HAP-1 (cell line): ENCODE measurements around the gene ADAMTS6.
"Not testable (repeated sequence)": the region's sequence is repeated elsewhere in the genome, so short reads cannot be mapped to it uniquely, and the experiment has no call there.

Experiments
- DNase-seq, 2 experiments: peaks; one replicate each; pipeline ENCODE4 v3.0.0-alpha.2; 2016 to 2020; ENCODE audit warnings: low spot score in 2 of 2
- H3K27me3 ChIP-seq: fragments of 250-450 bp; sonication (Bioruptor Pico); 2 replicates; pipeline ENCODE4 v1.5.1; 2020; ENCODE audit warnings: low read depth, mild to moderate bottlenecking, moderate library complexity
- H3K36me3 ChIP-seq: fragments of 250-450 bp; sonication (Bioruptor Pico); replicated peaks from 2 replicates; pipeline ENCODE4 v1.5.1; 2020; ENCODE audit warnings: mild to moderate bottlenecking
- H3K4me1 ChIP-seq: fragments of 250-450 bp; sonication (Bioruptor Pico); 2 replicates; pipeline ENCODE4 v1.5.1; 2020; ENCODE audit warnings: mild to moderate bottlenecking
- H3K4me3 ChIP-seq: fragments of 250-450 bp; sonication (Bioruptor Pico); 2 replicates; pipeline ENCODE4 v1.5.1; 2020; ENCODE audit warnings: mild to moderate bottlenecking, moderate library complexity
- H3K9me3 ChIP-seq: fragments of 250-450 bp; sonication (Bioruptor Pico); 2 replicates; pipeline ENCODE4 v1.5.1; 2020; ENCODE audit warnings: mild to moderate bottlenecking, moderate library complexity
- in situ Hi-C: fragments of 300-500 bp; cut with MboI; formaldehyde crosslinking; loops from 3 replicates; pipeline ENCODE4 v1.14.3; 2020; ENCODE audit warnings: low sequenced_read_pairs, inconsistent platforms, mixed read lengths

Gene ADAMTS6

DNA sequence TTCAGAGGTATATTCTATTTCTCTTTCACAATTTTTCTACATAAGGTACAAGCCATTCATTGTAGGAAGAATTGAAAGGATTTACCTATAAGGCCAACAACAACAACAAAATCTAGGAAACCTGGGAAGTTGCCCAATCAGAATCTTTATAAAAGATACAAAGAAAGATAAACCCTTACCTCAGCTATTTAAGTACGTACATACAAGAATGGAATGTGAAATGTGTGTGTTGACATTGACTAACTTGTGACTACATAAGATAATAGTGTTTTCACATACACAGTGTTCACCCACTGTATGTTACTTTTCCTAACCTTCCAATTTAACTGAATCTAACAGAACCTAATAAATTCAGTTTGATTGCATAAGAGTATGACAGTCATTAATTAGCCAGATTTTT lies 154.1 kb downstream of the ADAMTS6 start:
- Histone ChIP-seq H3K4me1 (no peaks in the 10 kb centered on the region), H3K4me3 (no peak overlapping the region), H3K27me3 (no peaks in the 10 kb centered on the region), H3K36me3 (no peaks in the 10 kb centered on the region), H3K9me3 (no peaks in the 10 kb centered on the region)
- DNase-seq = no peak
- in situ Hi-C loops = no loop called here

- no peaks in the 10 kb centered on the region for H3K36me3 ChIP-seq
- H3K4me1 ChIP-seq = no peaks in the 10 kb centered on the region
- in situ Hi-C loops = no loop called here
- H3K4me3 ChIP-seq = no peak overlapping the region
- DNase-seq = no peak
- no peaks in the 10 kb centered on the region for H3K9me3 ChIP-seq
- no peaks in the 10 kb centered on the region for H3K27me3 ChIP-seq
These were observed 154.8 kb downstream of the ADAMTS6 start for GRCh38 chr5:65326922-65327321.

GRCh38 chr5:65324226-65324625 lies 157.5 kb downstream of the ADAMTS6 start:
- no peaks in the 10 kb centered on the region for H3K4me1 ChIP-seq
- H3K9me3 ChIP-seq = no peaks in the 10 kb centered on the region
- in situ Hi-C loops = no loop called here
- H3K4me3 ChIP-seq = no peak overlapping the region
- DNase-seq = no peak
- H3K27me3 ChIP-seq = no peaks in the 10 kb centered on the region
- no peaks in the 10 kb centered on the region for H3K36me3 ChIP-seq

- DNase-seq, H3K27me3 ChIP-seq, H3K4me3 ChIP-seq, in situ Hi-C loops, H3K9me3 ChIP-seq, H3K4me1 ChIP-seq, H3K36me3 ChIP-seq: not testable (repeated sequence)
These were observed 161.0 kb downstream of the ADAMTS6 start for GRCh38 chr5:65320704-65321103.

DNA sequence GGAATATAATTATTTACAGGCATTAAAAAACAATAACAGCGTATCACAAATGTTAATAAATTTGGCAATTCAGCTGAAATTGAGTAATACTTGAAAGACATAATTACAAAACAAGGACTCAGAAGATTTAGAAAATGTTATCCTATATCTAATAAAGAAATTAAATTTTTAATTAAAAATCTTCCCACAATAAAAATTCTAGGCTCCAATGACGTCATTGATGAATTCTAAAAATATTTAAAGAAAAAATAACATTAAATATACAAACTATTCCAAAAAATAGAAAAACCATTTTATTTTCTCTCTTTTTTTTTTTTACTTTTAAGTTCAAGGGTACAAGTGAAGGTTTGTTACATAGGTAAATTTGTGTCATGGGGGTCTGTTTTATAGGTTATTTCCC lies 161.5 kb downstream of the ADAMTS6 start:
- no peak for DNase-seq
- Histone ChIP-seq H3K36me3 (no peaks in the 10 kb centered on the region), H3K27me3 (no peaks in the 10 kb centered on the region), H3K9me3 (no peaks in the 10 kb centered on the region), H3K4me1 (no peaks in the 10 kb centered on the region), H3K4me3 (no peak overlapping the region)
- in situ Hi-C loops = no loop called here

- no peak for DNase-seq
- H3K4me1 ChIP-seq = no peaks in the 10 kb centered on the region
- no peaks in the 10 kb centered on the region for H3K9me3 ChIP-seq
- H3K36me3 ChIP-seq = no peaks in the 10 kb centered on the region
- H3K27me3 ChIP-seq = no peaks in the 10 kb centered on the region
- in situ Hi-C loops = no loop called here
- no peak overlapping the region for H3K4me3 ChIP-seq
These were observed 173.8 kb downstream of the ADAMTS6 start for GRCh38 chr5:65307931-65308330.

- no peak for DNase-seq
- Histone ChIP-seq H3K4me3 (no peak overlapping the region), H3K36me3 (no peaks in the 10 kb centered on the region), H3K4me1 (no peaks in the 10 kb centered on the region), H3K9me3 (no peaks in the 10 kb centered on the region), H3K27me3 (no peaks in the 10 kb centered on the region)
- in situ Hi-C loops = no loop called here
These were observed 174.6 kb downstream of the ADAMTS6 start for GRCh38 chr5:65307088-65307487.

- no peak for DNase-seq
These were observed 175.8 kb downstream of the ADAMTS6 start for GRCh38 chr5:65305913-65306312.

GRCh38 chr5:65299861-65300260 lies 181.9 kb downstream of the ADAMTS6 start:
- no peaks in the 10 kb centered on the region for H3K27me3 ChIP-seq
- H3K4me1 ChIP-seq = no peaks in the 10 kb centered on the region
- in situ Hi-C loops = no loop called here
- no peaks in the 10 kb centered on the region for H3K9me3 ChIP-seq
- H3K36me3 ChIP-seq = no peaks in the 10 kb centered on the region
- H3K4me3 ChIP-seq = no peak overlapping the region
- DNase-seq = no peak

More at GRCh38 chr5:65305913-65306312, 175.8 kb downstream of the ADAMTS6 start:
- in situ Hi-C loops = no loop called here
- Histone ChIP-seq H3K4me1 (no peaks in the 10 kb centered on the region), H3K36me3 (no peaks in the 10 kb centered on the region), H3K4me3 (no peak overlapping the region), H3K27me3 (no peaks in the 10 kb centered on the region), H3K9me3 (no peaks in the 10 kb centered on the region)

DNA sequence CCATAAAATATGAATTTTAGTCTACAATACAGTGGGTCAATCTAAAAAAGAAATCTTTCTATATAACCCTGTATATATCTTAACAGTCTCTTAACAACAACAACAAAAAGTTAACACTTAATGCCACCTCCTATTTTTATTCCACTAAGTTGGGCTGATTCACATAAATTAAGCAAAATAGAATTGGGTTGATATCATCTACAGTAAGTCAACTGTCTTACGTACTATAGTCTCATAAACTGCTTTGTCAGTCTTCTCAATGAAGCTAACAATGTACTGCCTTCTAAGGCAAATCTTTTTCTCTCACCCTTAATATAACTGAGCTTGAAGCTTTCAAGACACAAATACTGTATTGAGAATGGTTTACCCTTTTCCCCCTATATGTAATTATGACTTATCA lies 185.7 kb downstream of the ADAMTS6 start:
- Histone ChIP-seq H3K9me3 (no peaks in the 10 kb centered on the region), H3K4me3 (no peak overlapping the region), H3K27me3 (no peaks in the 10 kb centered on the region), H3K36me3 (no peaks in the 10 kb centered on the region), H3K4me1 (no peaks in the 10 kb centered on the region)
- no peak for DNase-seq
- in situ Hi-C loops = no loop called here

GRCh38 chr5:65292196-65292595 lies 189.5 kb downstream of the ADAMTS6 start:
- Histone ChIP-seq H3K4me3 (no peak overlapping the region), H3K9me3 (no peaks in the 10 kb centered on the region), H3K36me3 (no peaks in the 10 kb centered on the region), H3K27me3 (no peaks in the 10 kb centered on the region), H3K4me1 (no peaks in the 10 kb centered on the region)
- in situ Hi-C loops = no loop called here
- DNase-seq = no peak

GRCh38 chr5:65290677-65291076 lies 191.0 kb downstream of the ADAMTS6 start:
- Histone ChIP-seq H3K27me3 (no peaks in the 10 kb centered on the region), H3K4me3 (no peak overlapping the region), H3K9me3 (no peaks in the 10 kb centered on the region), H3K4me1 (no peaks in the 10 kb centered on the region), H3K36me3 (no peaks in the 10 kb centered on the region)
- in situ Hi-C loops = no loop called here
- no peak for DNase-seq

DNA sequence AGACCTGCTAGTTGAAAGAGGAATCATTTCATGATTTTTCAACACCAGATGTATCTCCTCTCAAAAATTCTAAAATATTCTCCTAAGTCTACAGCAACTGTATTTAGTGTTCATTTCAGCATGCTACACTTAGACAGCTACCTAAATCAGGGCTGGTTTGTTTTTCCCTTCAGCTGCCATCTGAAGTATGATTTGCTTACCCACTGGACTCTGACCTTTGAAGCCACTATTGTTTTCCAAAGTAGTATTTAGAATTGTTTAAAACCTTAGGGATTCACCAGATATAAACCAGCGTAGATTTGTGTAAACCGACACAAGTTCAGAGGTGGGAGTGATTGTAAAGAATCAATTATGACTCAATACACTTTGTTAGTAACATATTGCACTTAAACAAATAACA lies 193.1 kb downstream of the ADAMTS6 start:
- H3K4me1 ChIP-seq = no peaks in the 10 kb centered on the region
- in situ Hi-C loops = no loop called here
- no peaks in the 10 kb centered on the region for H3K9me3 ChIP-seq
- no peak for DNase-seq
- H3K36me3 ChIP-seq = no peaks in the 10 kb centered on the region
- H3K27me3 ChIP-seq = no peaks in the 10 kb centered on the region
- H3K4me3 ChIP-seq = no peak overlapping the region

DNA sequence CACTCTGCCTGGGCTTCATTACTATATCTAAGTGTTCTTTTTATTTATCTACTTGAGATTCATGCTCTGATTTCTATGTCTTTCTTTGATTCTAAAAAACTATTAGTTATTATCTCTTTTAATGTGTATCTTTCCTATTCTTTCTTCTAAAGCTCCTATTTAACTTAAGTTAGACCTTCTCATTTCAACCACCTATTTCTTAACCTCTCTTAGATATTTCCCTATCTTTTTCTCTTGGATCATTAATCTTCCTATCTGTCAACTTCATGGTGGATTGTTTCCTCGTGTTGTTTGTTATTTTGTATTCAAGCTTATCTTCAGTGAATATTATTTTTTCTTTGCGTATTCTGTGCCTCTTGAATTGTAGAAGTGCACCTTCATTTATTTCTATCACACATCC lies 202.1 kb downstream of the ADAMTS6 start:
- Histone ChIP-seq H3K4me3 (no peak overlapping the region), H3K27me3 (peaks cover 3% of the 10 kb centered on the region; the same call in 1 of the 2 replicates), H3K36me3 (no peaks in the 10 kb centered on the region), H3K4me1 (no peaks in the 10 kb centered on the region), H3K9me3 (no peaks in the 10 kb centered on the region)
- no peak for DNase-seq
- in situ Hi-C loops = no loop called here

GRCh38 chr5:65276178-65276890 lies 205.4 kb downstream of the ADAMTS6 start:
- Histone ChIP-seq H3K4me3 (no peak overlapping the region), H3K4me1 (no peaks in the 10 kb centered on the region), H3K9me3 (no peaks in the 10 kb centered on the region), H3K36me3 (no peaks in the 10 kb centered on the region), H3K27me3 (peaks cover 3% of the 10 kb centered on the region; the same call in 1 of the 2 replicates)
- in situ Hi-C loops = no loop called here
- DNase-seq = no peak
